Measurements from ENCODE around the gene GRB10.

GRB10 gene

GRCh38 chr7:50801907-50802306 lies 19.2 kb upstream of the GRB10 start:
- no peak for DNase-seq

- DNase-seq = no peak
Observed at GRCh38 chr7:50799873-50800272, 17.2 kb upstream of the GRB10 start.

GRCh38 chr7:50798126-50798525 lies 15.4 kb upstream of the GRB10 start:
- no peak for DNase-seq

- DNase-seq = no peak
Observed at GRCh38 chr7:50795831-50796230, 13.1 kb upstream of the GRB10 start.

GRCh38 chr7:50795253-50795652 lies 12.6 kb upstream of the GRB10 start:
- DNase-seq = no peak

GRCh38 chr7:50793947-50794570 lies 11.4 kb upstream of the GRB10 start:
- no peak for DNase-seq

- DNase-seq = no peak
Observed at GRCh38 chr7:50793120-50793946, 10.6 kb upstream of the GRB10 start.

- DNase-seq = no peak
Observed at GRCh38 chr7:50792342-50793119, 9.8 kb upstream of the GRB10 start.

GRCh38 chr7:50791938-50792341 lies 9.2 kb upstream of the GRB10 start:
- no peak for DNase-seq

- DNase-seq = no peak
Observed at GRCh38 chr7:50791363-50791937, 8.8 kb upstream of the GRB10 start.

GRCh38 chr7:50790381-50790780 lies 7.7 kb upstream of the GRB10 start:
- DNase-seq = no peak

GRCh38 chr7:50788382-50788781 lies 5.7 kb upstream of the GRB10 start:
- no peak for DNase-seq

GRCh38 chr7:50787825-50788224 lies 5.1 kb upstream of the GRB10 start:
- DNase-seq = no peak

- no peak for DNase-seq
Observed at GRCh38 chr7:50785346-50785745, 2.6 kb upstream of the GRB10 start.

- no peak for DNase-seq
Observed at GRCh38 chr7:50783801-50784507, 1.3 kb upstream of the GRB10 start.

- no peak for DNase-seq
Observed at GRCh38 chr7:50783303-50783702, 607 bp upstream of the GRB10 start.

GRCh38 chr7:50781381-50782293 lies 1.1 kb downstream of the GRB10 start:
- no peak for DNase-seq

- DNase-seq = no peak
Observed at GRCh38 chr7:50780436-50780835, 2.3 kb downstream of the GRB10 start.

GRCh38 chr7:50779427-50779826 lies 3.3 kb downstream of the GRB10 start:
- DNase-seq = no peak

- DNase-seq = no peak
Observed at GRCh38 chr7:50778189-50778588, 4.5 kb downstream of the GRB10 start.

- no peak for DNase-seq
Observed at GRCh38 chr7:50775836-50776235, 6.9 kb downstream of the GRB10 start.

GRCh38 chr7:50775231-50775630 lies 7.5 kb downstream of the GRB10 start:
- no peak for DNase-seq

Data from NCI-H526 treated with DMSO at 0.1 percent for 48 hours (cell line).